HEK293T (cell line): ENCODE measurements around the gene TEAD3.

ENCODE experiments used
- BHLHE40 ChIP-seq: fragments of 450-650 bp; IDR thresholded peaks from 2 replicates; pipeline ENCODE4 v1.6.1; 2016; ENCODE audit warnings: mild to moderate bottlenecking, moderate library complexity, borderline replicate concordance
- ELF4 ChIP-seq: fragments of 450-650 bp; IDR thresholded peaks from 2 replicates; pipeline ENCODE4 v1.6.1; 2017; ENCODE audit warnings: antibody characterized with exemption
- FOXA1 ChIP-seq: fragments of 450-650 bp; IDR thresholded peaks from 2 replicates; pipeline ENCODE4 v1.6.1; 2016; ENCODE audit warnings: mild to moderate bottlenecking
- FOXK2 ChIP-seq: fragments of 450-650 bp; IDR thresholded peaks from 2 replicates; pipeline ENCODE4 v1.6.1; 2016; ENCODE audit warnings: mild to moderate bottlenecking
- FOXM1 ChIP-seq: fragments of 450-650 bp; IDR thresholded peaks from 2 replicates; pipeline ENCODE4 v1.6.1; 2017; ENCODE audit warnings: mild to moderate bottlenecking, borderline replicate concordance
- HDGF ChIP-seq: fragments of 450-650 bp; IDR thresholded peaks from 2 replicates; pipeline ENCODE4 v1.6.1; 2017; ENCODE audit warnings: antibody characterized with exemption, borderline replicate concordance
- L3MBTL2 ChIP-seq: fragments of 450-650 bp; conservative IDR thresholded peaks from 2 replicates; pipeline ENCODE4 v1.6.1; 2016; ENCODE audit warnings: mild to moderate bottlenecking
- LEF1 ChIP-seq: fragments of 450-650 bp; IDR thresholded peaks from 2 replicates; pipeline ENCODE4 v1.6.1; 2017; ENCODE audit warnings: mild to moderate bottlenecking, borderline replicate concordance
- NFRKB ChIP-seq: fragments of 450-650 bp; IDR thresholded peaks from 2 replicates; pipeline ENCODE4 v1.6.1; 2016; ENCODE audit warnings: mild to moderate bottlenecking, moderate library complexity
- SP1 ChIP-seq: fragments of 450-650 bp; IDR thresholded peaks from 2 replicates; pipeline ENCODE4 v1.6.1; 2017
- SUZ12 ChIP-seq: fragments of 450-650 bp; IDR thresholded peaks from 2 replicates; pipeline ENCODE4 v1.6.1; 2016; ENCODE audit warnings: mild to moderate bottlenecking

- no peak for TF ChIP-seq NFRKB
- TF ChIP-seq FOXK2, result no peak
- TF ChIP-seq FOXA1, result no peak
- no peak for TF ChIP-seq FOXM1
- TF ChIP-seq ELF4, result no peak
- TF ChIP-seq SP1, result no peak
- no peak for TF ChIP-seq L3MBTL2
- no peak for TF ChIP-seq SUZ12
- TF ChIP-seq LEF1, result no peak
- TF ChIP-seq BHLHE40, result no peak
- TF ChIP-seq HDGF, result no peak
Measured at GRCh38 chr6:35495258-35496035, 1.4 kb downstream of the TEAD3 start.
